Stomach (tissue), 4 donors: ENCODE data around the gene ENPP1.

Source experiments
- POLR2A ChIP-seq, 4 donors: fragments of 450-650 bp; IDR thresholded peaks; one replicate each; pipeline ENCODE4 v1.6.1; 2016; ENCODE audit warnings: antibody characterized with exemption in 4 of 4, control low read depth in 2 of 4, mild to moderate bottlenecking in 1 of 4, moderate library complexity in 1 of 4
- TF ChIP-seq, protein P1 (sequence below), 7 experiments: fragments of 450-650 bp in 4 of 7; fragments of 200-600 bp in 3 of 7; sonication (generic) in 3 of 7; IDR thresholded peaks; one replicate each; pipeline ENCODE4 v1.5.1; 2016 to 2019; ENCODE audit warnings: antibody characterized with exemption in 7 of 7, control low read depth in 2 of 7, mild to moderate bottlenecking in 1 of 7

DNA sequence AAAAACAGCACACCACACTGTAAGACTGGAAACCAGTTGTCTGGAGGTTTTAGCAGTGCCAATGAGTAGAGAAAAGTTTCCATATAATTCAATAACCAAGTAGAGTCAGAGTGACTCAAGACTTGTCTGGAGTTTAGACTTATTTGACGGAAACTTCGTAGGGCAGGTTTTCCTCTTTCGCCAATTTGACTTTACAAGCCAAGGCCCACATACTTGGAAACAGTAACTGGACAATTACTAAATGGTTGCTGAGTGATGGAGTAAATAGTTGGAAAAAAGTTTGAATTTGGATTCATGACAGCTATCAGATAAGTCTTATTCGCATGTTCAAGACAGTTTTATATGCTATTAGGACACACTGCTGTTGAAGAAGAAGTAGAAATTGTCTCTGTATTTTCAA is 48.9 kb upstream of the ENPP1 start:
- TF ChIP-seq, protein P1, sequence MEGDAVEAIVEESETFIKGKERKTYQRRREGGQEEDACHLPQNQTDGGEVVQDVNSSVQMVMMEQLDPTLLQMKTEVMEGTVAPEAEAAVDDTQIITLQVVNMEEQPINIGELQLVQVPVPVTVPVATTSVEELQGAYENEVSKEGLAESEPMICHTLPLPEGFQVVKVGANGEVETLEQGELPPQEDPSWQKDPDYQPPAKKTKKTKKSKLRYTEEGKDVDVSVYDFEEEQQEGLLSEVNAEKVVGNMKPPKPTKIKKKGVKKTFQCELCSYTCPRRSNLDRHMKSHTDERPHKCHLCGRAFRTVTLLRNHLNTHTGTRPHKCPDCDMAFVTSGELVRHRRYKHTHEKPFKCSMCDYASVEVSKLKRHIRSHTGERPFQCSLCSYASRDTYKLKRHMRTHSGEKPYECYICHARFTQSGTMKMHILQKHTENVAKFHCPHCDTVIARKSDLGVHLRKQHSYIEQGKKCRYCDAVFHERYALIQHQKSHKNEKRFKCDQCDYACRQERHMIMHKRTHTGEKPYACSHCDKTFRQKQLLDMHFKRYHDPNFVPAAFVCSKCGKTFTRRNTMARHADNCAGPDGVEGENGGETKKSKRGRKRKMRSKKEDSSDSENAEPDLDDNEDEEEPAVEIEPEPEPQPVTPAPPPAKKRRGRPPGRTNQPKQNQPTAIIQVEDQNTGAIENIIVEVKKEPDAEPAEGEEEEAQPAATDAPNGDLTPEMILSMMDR (IDR thresholded peaks at IDR 0.05): no peak
- no peak for TF ChIP-seq POLR2A (IDR thresholded peaks at IDR 0.05)
